Ovary (tissue), 3 donors: ENCODE data around the gene SLC16A5.

Experiments
- CTCF ChIP-seq, 3 donors: fragments of 450-650 bp in 2 of 3; fragments of 200-600 bp in 1 of 3; IDR thresholded peaks; one replicate each; pipeline versions ENCODE4 v1.5.1 to v1.8.0; 2016 to 2022; ENCODE audit warnings: antibody characterized with exemption in 3 of 3, mild to moderate bottlenecking in 1 of 3
- POLR2A ChIP-seq: fragments of 450-650 bp; IDR thresholded peaks from one replicate; pipeline ENCODE4 v1.6.1; 2017; ENCODE audit warnings: antibody characterized with exemption, mild to moderate bottlenecking, moderate library complexity
- donor health status: DM: no; HTN: no; CAD: no.

DNA sequence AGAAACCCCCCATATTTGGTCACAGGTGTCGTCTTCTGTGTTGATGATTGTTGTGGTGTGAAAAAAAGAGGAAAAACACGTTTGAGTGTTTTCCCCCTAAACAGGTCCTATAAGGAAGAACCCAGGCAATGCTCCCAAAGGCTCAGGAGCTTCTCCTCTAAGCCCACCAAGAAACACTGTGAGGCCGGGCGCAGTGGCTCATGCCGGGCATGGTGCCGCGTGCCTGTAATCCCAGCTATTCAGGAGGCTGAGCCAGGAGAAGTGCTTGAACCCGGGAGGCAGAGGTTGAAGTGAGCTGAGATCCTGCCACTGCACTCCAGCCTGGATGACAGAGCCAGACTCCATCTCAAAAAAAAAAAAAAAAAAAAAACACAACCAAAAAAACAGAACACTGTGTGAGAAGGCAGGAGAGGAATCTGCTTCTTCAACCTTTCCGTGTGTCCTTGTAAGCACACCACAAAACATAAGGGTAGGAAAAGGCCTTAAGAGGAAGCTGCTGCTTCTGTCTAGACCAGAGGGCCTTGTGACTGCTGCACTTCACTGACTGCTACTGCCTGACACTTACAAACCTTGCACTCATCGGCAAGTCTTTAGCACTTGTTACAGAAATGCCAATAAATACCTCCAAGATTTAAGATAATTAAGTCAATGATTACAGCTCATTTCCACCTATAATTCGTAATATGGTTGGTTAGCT, 57.2 kb downstream of the SLC16A5 start:
- TF ChIP-seq CTCF (IDR thresholded peaks at IDR 0.05), result no peak
- no peak for TF ChIP-seq POLR2A
